ENCODE measurements around the gene EDN2.

DNA sequence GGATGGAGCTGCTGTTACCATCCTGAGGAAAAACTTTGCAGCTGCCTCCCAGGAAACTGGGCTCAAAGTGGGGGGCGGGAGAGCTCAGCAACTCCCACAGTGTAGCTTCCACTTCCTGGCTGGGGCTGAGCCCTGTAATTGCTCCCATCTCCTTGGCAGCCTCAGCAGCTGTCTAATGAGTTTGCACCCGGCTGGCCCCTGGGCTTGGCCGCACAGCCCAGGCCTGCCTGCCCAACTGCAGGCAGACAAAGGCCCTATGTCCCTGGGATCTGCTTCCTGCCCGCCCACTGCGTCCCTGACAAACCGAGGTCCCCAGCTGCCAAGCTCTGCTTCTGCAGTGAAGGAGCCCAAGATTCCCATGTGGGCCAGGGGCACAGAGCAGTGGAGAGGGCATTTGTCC is 30.1 kb downstream of the EDN2 start:
- TF ChIP-seq, protein P1, sequence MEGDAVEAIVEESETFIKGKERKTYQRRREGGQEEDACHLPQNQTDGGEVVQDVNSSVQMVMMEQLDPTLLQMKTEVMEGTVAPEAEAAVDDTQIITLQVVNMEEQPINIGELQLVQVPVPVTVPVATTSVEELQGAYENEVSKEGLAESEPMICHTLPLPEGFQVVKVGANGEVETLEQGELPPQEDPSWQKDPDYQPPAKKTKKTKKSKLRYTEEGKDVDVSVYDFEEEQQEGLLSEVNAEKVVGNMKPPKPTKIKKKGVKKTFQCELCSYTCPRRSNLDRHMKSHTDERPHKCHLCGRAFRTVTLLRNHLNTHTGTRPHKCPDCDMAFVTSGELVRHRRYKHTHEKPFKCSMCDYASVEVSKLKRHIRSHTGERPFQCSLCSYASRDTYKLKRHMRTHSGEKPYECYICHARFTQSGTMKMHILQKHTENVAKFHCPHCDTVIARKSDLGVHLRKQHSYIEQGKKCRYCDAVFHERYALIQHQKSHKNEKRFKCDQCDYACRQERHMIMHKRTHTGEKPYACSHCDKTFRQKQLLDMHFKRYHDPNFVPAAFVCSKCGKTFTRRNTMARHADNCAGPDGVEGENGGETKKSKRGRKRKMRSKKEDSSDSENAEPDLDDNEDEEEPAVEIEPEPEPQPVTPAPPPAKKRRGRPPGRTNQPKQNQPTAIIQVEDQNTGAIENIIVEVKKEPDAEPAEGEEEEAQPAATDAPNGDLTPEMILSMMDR (IDR thresholded peaks at IDR 0.05; ENCODE audit: insufficient read depth, low read length, poor library complexity, severe bottlenecking) = no peak
- TF ChIP-seq EZH2phosphoT487 (conservative IDR thresholded peaks at IDR 0.05; ENCODE audit: low read length) = no peak
